ENCODE measurements around the gene GJC1.
"Not testable (repeated sequence)": the region's sequence is repeated elsewhere in the genome, so short reads cannot be mapped to it uniquely, and the experiment has no call there.

Gene GJC1

DNA sequence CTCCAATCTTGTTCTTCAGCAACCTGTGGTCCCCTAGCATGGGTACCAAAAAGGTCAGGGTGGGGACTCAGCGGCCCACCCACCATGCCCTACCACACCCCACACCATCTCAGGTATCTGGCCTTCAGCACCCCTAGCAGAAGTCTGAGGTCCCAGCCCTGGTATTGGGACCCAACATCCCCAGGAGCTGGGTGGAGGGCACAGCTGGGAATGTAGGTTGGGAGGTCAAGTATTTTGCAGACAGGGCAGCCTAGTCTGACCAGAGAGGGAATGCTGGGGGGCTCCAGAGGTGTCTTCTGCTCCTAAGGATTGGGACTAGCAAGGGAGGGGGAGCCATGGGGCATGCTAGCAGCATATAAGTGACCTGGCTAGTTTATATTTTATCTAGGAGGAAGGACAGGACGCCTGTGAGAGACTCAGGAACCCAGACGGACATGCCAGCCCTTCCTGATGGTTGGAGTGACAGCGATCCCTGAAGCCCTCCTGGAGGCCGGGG lies 72.1 kb downstream of the GJC1 start:
- no peaks in the 10 kb centered on the region for H3K4me1 Mint-ChIP-seq
- peak overlapping the region; percentile 80 for H3K4me3 Mint-ChIP-seq
- no peaks in the 10 kb centered on the region for H3K36me3 Mint-ChIP-seq (ENCODE audit: low read depth)
- TF ChIP-seq, protein P1, sequence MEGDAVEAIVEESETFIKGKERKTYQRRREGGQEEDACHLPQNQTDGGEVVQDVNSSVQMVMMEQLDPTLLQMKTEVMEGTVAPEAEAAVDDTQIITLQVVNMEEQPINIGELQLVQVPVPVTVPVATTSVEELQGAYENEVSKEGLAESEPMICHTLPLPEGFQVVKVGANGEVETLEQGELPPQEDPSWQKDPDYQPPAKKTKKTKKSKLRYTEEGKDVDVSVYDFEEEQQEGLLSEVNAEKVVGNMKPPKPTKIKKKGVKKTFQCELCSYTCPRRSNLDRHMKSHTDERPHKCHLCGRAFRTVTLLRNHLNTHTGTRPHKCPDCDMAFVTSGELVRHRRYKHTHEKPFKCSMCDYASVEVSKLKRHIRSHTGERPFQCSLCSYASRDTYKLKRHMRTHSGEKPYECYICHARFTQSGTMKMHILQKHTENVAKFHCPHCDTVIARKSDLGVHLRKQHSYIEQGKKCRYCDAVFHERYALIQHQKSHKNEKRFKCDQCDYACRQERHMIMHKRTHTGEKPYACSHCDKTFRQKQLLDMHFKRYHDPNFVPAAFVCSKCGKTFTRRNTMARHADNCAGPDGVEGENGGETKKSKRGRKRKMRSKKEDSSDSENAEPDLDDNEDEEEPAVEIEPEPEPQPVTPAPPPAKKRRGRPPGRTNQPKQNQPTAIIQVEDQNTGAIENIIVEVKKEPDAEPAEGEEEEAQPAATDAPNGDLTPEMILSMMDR (IDR thresholded peaks at IDR 0.05): no peak
- no peak for DNase-seq
- no peak overlapping the region for H3K27ac Mint-ChIP-seq
- H3K9me3 Mint-ChIP-seq: no peaks in the 10 kb centered on the region
- H3K27me3 Mint-ChIP-seq (ENCODE audit: low read depth, poor library complexity): peaks cover 53% of the 10 kb centered on the region

DNA sequence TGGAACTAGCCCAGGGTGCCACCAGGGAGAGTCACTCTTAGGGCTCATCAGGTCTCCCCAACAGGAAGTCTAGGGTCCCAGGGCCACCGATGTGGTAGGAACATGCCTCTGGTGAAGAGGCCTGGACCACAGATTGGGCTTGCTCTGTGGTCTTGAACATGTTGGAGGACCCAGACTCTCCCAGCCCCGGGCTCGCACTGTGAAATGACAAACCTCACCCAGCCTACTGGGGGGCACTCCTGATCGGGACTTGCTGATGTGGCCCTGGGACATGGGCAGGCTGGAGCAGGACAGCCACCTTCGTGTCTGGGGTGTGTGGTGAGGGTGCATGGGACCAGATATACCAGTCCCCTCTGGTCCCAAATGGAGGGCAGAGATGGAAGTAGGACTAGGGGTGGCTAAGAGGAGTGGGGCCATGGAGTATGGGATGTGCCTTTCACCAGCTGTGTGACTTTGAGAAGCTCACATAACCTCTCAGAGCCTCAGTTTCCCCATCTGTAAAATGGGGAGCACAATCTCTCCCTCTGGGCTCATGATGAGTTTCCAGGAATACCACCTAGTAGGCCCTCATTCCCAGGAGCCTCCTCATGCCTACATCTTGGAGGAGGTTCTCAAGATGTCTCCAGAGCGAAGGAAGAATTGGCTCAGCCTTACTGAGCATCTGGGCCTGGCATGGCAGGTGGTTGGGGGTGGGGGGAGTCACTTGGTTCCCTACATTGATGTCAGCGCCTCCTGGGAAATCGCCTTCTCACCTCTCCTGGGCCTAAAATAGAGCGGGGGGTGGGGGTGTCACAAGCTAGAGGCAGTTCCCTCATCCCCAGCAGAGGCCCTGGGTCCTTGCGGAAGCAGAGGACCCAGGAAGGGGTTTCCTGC lies 72.8 kb downstream of the GJC1 start:
- no peak overlapping the region for H3K4me3 Mint-ChIP-seq

DNA sequence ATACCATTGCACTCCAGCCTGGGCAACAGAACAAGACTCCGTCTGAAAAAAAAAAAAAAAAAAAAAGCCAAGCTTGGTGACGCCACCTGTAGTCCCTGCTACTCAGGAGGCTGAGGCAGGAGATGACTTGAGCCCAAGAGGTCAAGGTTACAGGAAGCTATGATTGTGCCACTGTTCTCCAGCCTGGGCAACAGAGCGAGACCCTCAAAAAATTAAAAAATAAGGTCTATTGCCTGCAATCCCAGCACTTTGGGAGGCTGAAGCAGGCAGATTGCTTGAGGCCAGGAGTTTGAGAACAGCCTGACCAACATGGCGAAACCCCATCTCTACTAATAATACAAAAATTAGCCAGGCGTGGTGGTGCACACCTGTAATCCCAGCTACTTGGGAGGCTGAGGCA lies 74.9 kb downstream of the GJC1 start:
- not testable (repeated sequence) for H3K9me3 Mint-ChIP-seq, H3K4me1 Mint-ChIP-seq, DNase-seq, H3K4me3 Mint-ChIP-seq, H3K27ac Mint-ChIP-seq
- Mint-ChIP-seq H3K36me3 (ENCODE audit: low read depth) (peaks cover 12% of the 10 kb centered on the region), H3K27me3 (ENCODE audit: low read depth, poor library complexity) (peaks cover 33% of the 10 kb centered on the region)

More for the DNA sequence above, 72.8 kb downstream of the GJC1 start:
- DNase-seq: no peak
- H3K27ac Mint-ChIP-seq: no peak overlapping the region
- TF ChIP-seq, protein P1 (IDR thresholded peaks at IDR 0.05): no peak
- no peaks in the 10 kb centered on the region for H3K36me3 Mint-ChIP-seq (ENCODE audit: low read depth)
- H3K4me1 Mint-ChIP-seq: no peaks in the 10 kb centered on the region
- peaks cover 51% of the 10 kb centered on the region for H3K27me3 Mint-ChIP-seq (ENCODE audit: low read depth, poor library complexity)
- H3K9me3 Mint-ChIP-seq: no peaks in the 10 kb centered on the region

DNA sequence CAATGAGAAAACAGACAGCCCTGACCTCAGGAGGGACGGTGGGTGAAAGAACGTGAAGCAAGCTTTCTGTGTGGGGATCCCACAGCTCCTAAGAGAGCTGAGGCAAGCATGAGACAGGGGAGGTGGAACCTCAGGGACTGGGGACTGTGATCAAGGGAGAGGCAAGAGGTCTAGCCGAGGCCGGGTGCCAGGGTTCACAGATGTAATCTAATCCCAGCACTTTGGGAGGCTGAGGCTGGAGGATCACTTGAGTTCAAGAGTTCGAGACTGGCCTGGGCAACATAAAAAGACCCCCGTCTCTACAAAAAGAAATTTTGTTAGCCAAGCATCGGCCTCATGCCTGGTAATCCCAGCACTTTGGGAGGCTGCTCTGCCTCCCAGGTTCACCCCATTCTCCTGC lies 75.8 kb downstream of the GJC1 start:
- Mint-ChIP-seq H3K4me3 (no peak overlapping the region), H3K4me1 (peaks cover 17% of the 10 kb centered on the region), H3K27ac (no peak overlapping the region), H3K9me3 (no peaks in the 10 kb centered on the region), H3K36me3 (ENCODE audit: low read depth) (peaks cover 15% of the 10 kb centered on the region), H3K27me3 (ENCODE audit: low read depth, poor library complexity) (peaks cover 31% of the 10 kb centered on the region)
- DNase-seq: no peak
- TF ChIP-seq, protein P1 (IDR thresholded peaks at IDR 0.05): no peak

DNA sequence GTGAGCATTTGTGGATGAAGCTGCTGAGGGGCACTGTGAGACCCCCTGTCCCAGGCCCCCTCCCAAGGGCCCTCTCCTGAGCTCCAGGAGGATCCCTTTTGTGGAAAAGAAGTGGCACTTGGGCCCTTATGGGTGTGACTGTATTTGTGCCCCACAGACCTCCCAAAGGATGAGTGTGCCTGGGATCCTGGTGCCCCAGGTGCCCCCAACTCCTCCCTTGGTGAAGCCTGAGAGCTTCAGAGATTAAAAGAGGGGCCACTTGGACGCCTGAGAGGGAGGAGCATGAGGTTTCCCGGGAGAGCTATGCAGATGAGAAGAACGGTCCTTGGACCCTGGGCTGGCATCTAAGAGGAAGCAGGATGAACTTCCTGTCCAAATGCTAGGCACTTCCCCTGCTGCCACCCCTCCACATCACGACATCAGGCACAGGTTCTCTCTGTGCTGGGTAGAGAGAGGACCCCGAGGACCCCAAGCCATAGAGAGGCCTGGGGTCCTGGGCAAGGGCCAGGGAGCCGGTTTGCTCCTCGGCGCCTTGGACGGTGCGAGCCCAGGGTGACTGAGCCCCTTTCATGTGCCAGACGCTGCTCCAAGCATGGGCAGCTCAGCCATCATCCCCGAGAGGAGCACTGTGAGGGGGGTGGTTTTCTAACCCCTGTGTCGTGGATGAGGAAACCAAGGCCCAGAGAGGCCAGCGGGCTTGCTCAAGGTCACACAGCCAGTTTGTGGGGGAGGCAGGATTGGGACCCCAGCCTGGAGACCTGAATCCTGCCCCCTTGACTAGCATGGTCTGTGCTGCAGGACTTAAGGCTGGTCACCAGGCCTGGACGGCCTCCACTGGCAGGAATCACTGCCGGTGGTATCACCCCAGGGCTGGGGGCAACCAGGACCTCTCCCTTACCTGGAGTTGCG lies 76.9 kb downstream of the GJC1 start:
- DNase-seq: no peak
- Mint-ChIP-seq H3K27me3 (ENCODE audit: low read depth, poor library complexity) (peaks cover 29% of the 10 kb centered on the region), H3K9me3 (no peaks in the 10 kb centered on the region), H3K4me3 (no peak overlapping the region), H3K4me1 (peaks cover 25% of the 10 kb centered on the region), H3K36me3 (ENCODE audit: low read depth) (peaks cover 15% of the 10 kb centered on the region), H3K27ac (no peak overlapping the region)
- TF ChIP-seq, protein P1 (IDR thresholded peaks at IDR 0.05): no peak

DNA sequence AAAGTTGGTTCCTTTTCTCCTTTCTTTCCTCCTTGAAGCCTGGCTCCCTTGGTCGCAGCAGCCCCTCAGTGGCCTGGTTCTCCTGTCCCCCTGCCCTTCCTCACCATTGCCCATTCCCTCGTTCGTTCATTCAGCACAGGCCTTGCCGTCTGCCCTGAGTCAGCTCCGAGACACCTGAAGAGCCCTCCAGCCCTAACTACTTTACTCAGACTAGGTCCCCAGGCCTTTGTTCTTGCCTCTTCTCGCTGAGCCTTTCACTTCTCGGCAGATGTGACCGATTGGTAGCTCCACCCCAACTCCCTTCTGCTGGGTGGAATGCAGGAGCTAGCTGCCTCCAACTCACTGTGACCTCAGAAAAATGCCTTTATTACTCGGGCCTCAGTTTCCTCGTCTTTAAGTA lies 78.3 kb downstream of the GJC1 start:
- H3K4me1 Mint-ChIP-seq: peaks cover 25% of the 10 kb centered on the region
- H3K27me3 Mint-ChIP-seq (ENCODE audit: low read depth, poor library complexity): peaks cover 15% of the 10 kb centered on the region
- H3K4me3 Mint-ChIP-seq: no peak overlapping the region
- no peak for DNase-seq
- peaks cover 28% of the 10 kb centered on the region for H3K36me3 Mint-ChIP-seq (ENCODE audit: low read depth)
- TF ChIP-seq, protein P1 (IDR thresholded peaks at IDR 0.05): no peak
- no peaks in the 10 kb centered on the region for H3K9me3 Mint-ChIP-seq
- peak overlapping the region; percentile 62 for H3K27ac Mint-ChIP-seq

Measured in nephron progenitor cell (in vitro differentiated cells).